ENCODE measurements around the gene MAIP1.

The MAIP1 gene

GRCh38 chr2:199991691-199992090 lies 36.3 kb downstream of the MAIP1 start:
- DNase-seq (ENCODE audit: low read depth in 2 of 2): no peak

- DNase-seq (ENCODE audit: low read depth in 2 of 2): no peak
Observed at GRCh38 chr2:199992296-199992695, 36.9 kb downstream of the MAIP1 start.

GRCh38 chr2:199994371-199994770 lies 39.0 kb downstream of the MAIP1 start:
- no peak for DNase-seq (ENCODE audit: low read depth in 2 of 2)

- DNase-seq (ENCODE audit: low read depth in 2 of 2): no peak
Observed at GRCh38 chr2:199994896-199995295, 39.5 kb downstream of the MAIP1 start.

- no peak for DNase-seq (ENCODE audit: low read depth in 2 of 2)
Observed at GRCh38 chr2:199997296-199997695, 41.9 kb downstream of the MAIP1 start.

GRCh38 chr2:199999166-199999565 lies 43.8 kb downstream of the MAIP1 start:
- no peak for DNase-seq (ENCODE audit: low read depth in 2 of 2)

- DNase-seq (ENCODE audit: low read depth in 2 of 2): no peak
Observed at GRCh38 chr2:200000444-200001163, 45.2 kb downstream of the MAIP1 start.

- DNase-seq (ENCODE audit: low read depth in 2 of 2): no peak
Observed at GRCh38 chr2:200003444-200003843, 48.1 kb downstream of the MAIP1 start.

- no peak for DNase-seq (ENCODE audit: low read depth in 2 of 2)
Observed at GRCh38 chr2:200005675-200006074, 50.3 kb downstream of the MAIP1 start.

GRCh38 chr2:200007306-200007705 lies 51.9 kb downstream of the MAIP1 start:
- no peak for DNase-seq (ENCODE audit: low read depth in 2 of 2)

GRCh38 chr2:200012401-200012800 lies 57.0 kb downstream of the MAIP1 start:
- DNase-seq (ENCODE audit: low read depth in 2 of 2): no peak
